ENCODE results near the gene ZZZ3.

ZZZ3 gene

GRCh38 chr1:77682460-77683159, at the start of gene ZZZ3:
Gene ZZZ3 (minus strand): TSS chr1:77682658. CDS start chr1:77633354, 49,304 bp downstream.
- TF ChIP-seq TCF4 (CRISPR knock-in tag; IDR thresholded peaks at IDR 0.05; ENCODE audit: borderline replicate concordance) (no peak), RARB (CRISPR knock-in tag; IDR thresholded peaks at IDR 0.05) (no peak), ESRRG (CRISPR knock-in tag; IDR thresholded peaks at IDR 0.05) (0 out of 2 replicates have a peak, but pooled peaks have one; percentile 52)
- ATAC-seq = peak; percentile 80

GRCh38 chr1:77732090-77732489, 49.6 kb upstream of the ZZZ3 start:
- no peak for ATAC-seq

GRCh38 chr1:77725706-77726105, 43.2 kb upstream of the ZZZ3 start:
- no peak for ATAC-seq
- no peak for TF ChIP-seq ZFP3 (CRISPR knock-in tag; IDR thresholded peaks at IDR 0.05)
- no peak for TF ChIP-seq ZNF70 (CRISPR knock-in tag; IDR thresholded peaks at IDR 0.05)
- no peak for TF ChIP-seq ESRRG (CRISPR knock-in tag; IDR thresholded peaks at IDR 0.05)
- TF ChIP-seq ZNF565 (CRISPR knock-in tag; conservative IDR thresholded peaks at IDR 0.05; ENCODE audit: low read depth) = no peak
- TF ChIP-seq TSHZ2 (CRISPR knock-in tag; IDR thresholded peaks at IDR 0.05) = no peak

More at GRCh38 chr1:77732090-77732489, 49.6 kb upstream of the ZZZ3 start:
- TF ChIP-seq ISL1 (CRISPR knock-in tag; IDR thresholded peaks at IDR 0.05) (no peak), RARB (CRISPR knock-in tag; IDR thresholded peaks at IDR 0.05) (no peak), SNAI2 (CRISPR knock-in tag; IDR thresholded peaks at IDR 0.05) (no peak), GLIS3 (CRISPR knock-in tag; IDR thresholded peaks at IDR 0.05) (no peak), ZNF565 (CRISPR knock-in tag; conservative IDR thresholded peaks at IDR 0.05; ENCODE audit: low read depth) (no peak), ARNTL (CRISPR knock-in tag; IDR thresholded peaks at IDR 0.05; ENCODE audit: borderline replicate concordance, low read depth) (no peak), PPARA (CRISPR knock-in tag; IDR thresholded peaks at IDR 0.05; ENCODE audit: borderline replicate concordance) (no peak), TSHZ2 (CRISPR knock-in tag; IDR thresholded peaks at IDR 0.05) (no peak), PATZ1 (CRISPR knock-in tag; IDR thresholded peaks at IDR 0.05; ENCODE audit: borderline replicate concordance) (no peak), ZNF70 (CRISPR knock-in tag; IDR thresholded peaks at IDR 0.05) (no peak), POU6F1 (CRISPR knock-in tag; IDR thresholded peaks at IDR 0.05; ENCODE audit: borderline replicate concordance, low read depth) (no peak)

GRCh38 chr1:77718181-77718580, 35.7 kb upstream of the ZZZ3 start:
- no peak for ATAC-seq
- TF ChIP-seq ZNF70 (CRISPR knock-in tag; IDR thresholded peaks at IDR 0.05) = no peak
- no peak for TF ChIP-seq CREB5 (CRISPR knock-in tag; IDR thresholded peaks at IDR 0.05; ENCODE audit: low read depth)
- no peak for TF ChIP-seq TCF4 (CRISPR knock-in tag; IDR thresholded peaks at IDR 0.05; ENCODE audit: borderline replicate concordance)
- no peak for TF ChIP-seq ZNF8 (CRISPR knock-in tag; IDR thresholded peaks at IDR 0.05)
- no peak for TF ChIP-seq TOX (CRISPR knock-in tag; IDR thresholded peaks at IDR 0.05; ENCODE audit: borderline replicate concordance)
- no peak for TF ChIP-seq ZC3H10 (CRISPR knock-in tag; IDR thresholded peaks at IDR 0.05)
- TF ChIP-seq TSHZ2 (CRISPR knock-in tag; IDR thresholded peaks at IDR 0.05) = no peak
- no peak for TF ChIP-seq BACH2 (CRISPR knock-in tag; IDR thresholded peaks at IDR 0.05; ENCODE audit: borderline replicate concordance)
- no peak for TF ChIP-seq POU6F1 (CRISPR knock-in tag; IDR thresholded peaks at IDR 0.05; ENCODE audit: borderline replicate concordance, low read depth)
- no peak for TF ChIP-seq GLIS3 (CRISPR knock-in tag; IDR thresholded peaks at IDR 0.05)

All from SK-N-SH treated with all-trans-retinoic acid at 6 μM for 48 hours (cell line).